Nephron progenitor cell (in vitro differentiated cells): ENCODE data around the gene AP2M1.
"Not testable (repeated sequence)": the region's sequence is repeated elsewhere in the genome, so short reads cannot be mapped to it uniquely, and the experiment has no call there.

Source experiments
- DNase-seq: peaks from one replicate; pipeline ENCODE4 v3.0.0; 2021
- H3K27ac Mint-ChIP-seq: 2 replicates; pipeline ENCODE4 v1.8.0; 2021; ENCODE audit warnings: mild to moderate bottlenecking, moderate library complexity, mixed read lengths
- H3K27me3 Mint-ChIP-seq: 2 replicates; pipeline ENCODE4 v1.8.0; 2021; ENCODE audit warnings: mild to moderate bottlenecking, low read depth, mixed read lengths; ENCODE audit not compliant: poor library complexity
- H3K36me3 Mint-ChIP-seq: 2 replicates; pipeline ENCODE4 v1.8.0; 2021; ENCODE audit warnings: low read depth, mixed read lengths
- H3K4me1 Mint-ChIP-seq: 2 replicates; pipeline ENCODE4 v1.8.0; 2021; ENCODE audit warnings: mixed read lengths
- H3K4me3 Mint-ChIP-seq: 2 replicates; pipeline ENCODE4 v1.8.0; 2021; ENCODE audit warnings: mild to moderate bottlenecking, moderate library complexity, mixed read lengths
- H3K9me3 Mint-ChIP-seq: 2 replicates; pipeline ENCODE4 v1.8.0; 2021; ENCODE audit warnings: mild to moderate bottlenecking, moderate library complexity, mixed read lengths
- TF ChIP-seq, protein P1 (sequence below): fragments of 200-600 bp; sonication (generic); IDR thresholded peaks from 2 replicates; pipeline ENCODE4 v1.5.0; 2021; ENCODE audit warnings: antibody characterized with exemption

The AP2M1 gene

DNA sequence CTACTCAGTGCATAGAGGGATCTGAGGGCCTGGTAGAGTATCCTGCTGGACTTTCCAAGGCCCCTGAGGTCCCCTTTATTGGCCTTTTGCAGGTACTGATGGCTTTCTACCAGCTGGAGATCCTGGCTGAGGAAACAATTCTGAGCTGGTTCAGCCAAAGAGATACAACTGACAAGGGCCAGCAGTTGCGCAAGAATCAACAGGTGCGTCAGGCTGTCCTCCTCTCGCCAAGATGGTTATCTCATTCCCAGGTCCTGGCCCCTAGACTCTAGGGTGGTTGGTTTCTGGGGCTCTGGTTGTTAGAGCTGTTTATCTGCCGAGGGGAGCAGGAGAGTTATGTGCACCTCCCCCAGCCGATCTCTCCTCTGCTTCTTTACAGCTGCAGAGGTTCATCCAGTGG, 30.1 kb upstream of the AP2M1 start:
- Mint-ChIP-seq H3K4me3 (no peak overlapping the region), H3K9me3 (no peaks in the 10 kb centered on the region), H3K27ac (peak overlapping the region; percentile 29), H3K27me3 (no peaks in the 10 kb centered on the region), H3K4me1 (no peaks in the 10 kb centered on the region), H3K36me3 (peaks cover 20% of the 10 kb centered on the region)
- no peak for DNase-seq
- TF ChIP-seq, protein P1, sequence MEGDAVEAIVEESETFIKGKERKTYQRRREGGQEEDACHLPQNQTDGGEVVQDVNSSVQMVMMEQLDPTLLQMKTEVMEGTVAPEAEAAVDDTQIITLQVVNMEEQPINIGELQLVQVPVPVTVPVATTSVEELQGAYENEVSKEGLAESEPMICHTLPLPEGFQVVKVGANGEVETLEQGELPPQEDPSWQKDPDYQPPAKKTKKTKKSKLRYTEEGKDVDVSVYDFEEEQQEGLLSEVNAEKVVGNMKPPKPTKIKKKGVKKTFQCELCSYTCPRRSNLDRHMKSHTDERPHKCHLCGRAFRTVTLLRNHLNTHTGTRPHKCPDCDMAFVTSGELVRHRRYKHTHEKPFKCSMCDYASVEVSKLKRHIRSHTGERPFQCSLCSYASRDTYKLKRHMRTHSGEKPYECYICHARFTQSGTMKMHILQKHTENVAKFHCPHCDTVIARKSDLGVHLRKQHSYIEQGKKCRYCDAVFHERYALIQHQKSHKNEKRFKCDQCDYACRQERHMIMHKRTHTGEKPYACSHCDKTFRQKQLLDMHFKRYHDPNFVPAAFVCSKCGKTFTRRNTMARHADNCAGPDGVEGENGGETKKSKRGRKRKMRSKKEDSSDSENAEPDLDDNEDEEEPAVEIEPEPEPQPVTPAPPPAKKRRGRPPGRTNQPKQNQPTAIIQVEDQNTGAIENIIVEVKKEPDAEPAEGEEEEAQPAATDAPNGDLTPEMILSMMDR: no peak

DNA sequence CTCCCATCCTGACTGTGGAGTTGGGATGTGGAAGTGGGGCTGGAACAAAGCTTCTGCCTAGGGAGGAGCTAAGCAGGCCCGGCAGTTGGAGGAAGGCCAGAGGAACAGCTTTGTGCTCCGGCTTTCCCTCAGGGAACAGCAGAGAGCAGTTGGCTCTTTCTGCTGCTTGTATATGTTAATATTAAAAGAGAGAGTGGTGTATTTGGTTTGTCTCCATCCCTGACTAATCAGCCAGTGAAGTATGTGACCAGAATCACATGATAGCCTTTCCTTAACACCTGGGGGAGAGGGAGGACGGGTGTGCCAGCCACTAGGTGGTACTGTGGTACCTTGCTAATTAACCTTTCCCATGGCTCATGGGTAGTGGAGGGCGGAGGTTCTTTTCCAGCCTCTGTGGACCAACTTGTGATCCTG, 29.5 kb upstream of the AP2M1 start:
- TF ChIP-seq, protein P1: peak; percentile 17
- H3K4me1 Mint-ChIP-seq: no peaks in the 10 kb centered on the region
- H3K27ac Mint-ChIP-seq: peak overlapping the region; percentile 29
- H3K36me3 Mint-ChIP-seq: peaks cover 17% of the 10 kb centered on the region
- DNase-seq: no peak
- no peak overlapping the region for H3K4me3 Mint-ChIP-seq
- no peaks in the 10 kb centered on the region for H3K27me3 Mint-ChIP-seq
- no peaks in the 10 kb centered on the region for H3K9me3 Mint-ChIP-seq

DNA sequence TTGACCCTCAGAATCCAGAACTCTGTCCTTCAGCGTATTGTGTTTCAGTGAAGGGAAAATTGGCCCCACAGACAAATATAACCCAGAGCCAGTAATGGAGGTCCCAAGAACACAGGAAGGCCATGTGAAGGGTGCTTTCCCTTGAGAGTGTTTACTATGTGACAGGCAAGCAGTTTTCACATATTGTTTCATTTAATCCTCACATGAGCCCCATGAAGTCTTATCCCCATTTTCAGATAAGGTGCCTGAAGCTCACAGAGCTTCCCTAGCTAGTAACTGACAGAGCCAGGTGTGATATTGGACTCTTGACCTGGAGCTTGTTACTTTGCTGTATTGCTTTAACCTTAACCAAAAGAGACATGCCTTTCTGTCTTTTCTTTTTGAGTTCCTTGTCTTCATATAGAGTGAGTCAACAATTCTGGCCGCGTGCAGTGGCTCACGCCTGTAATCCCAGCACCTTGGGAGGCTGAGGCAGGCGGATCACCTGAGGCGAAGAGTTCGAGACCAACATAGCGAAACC, 28.8 kb upstream of the AP2M1 start:
- no peaks in the 10 kb centered on the region for H3K9me3 Mint-ChIP-seq
- H3K36me3 Mint-ChIP-seq: peaks cover 11% of the 10 kb centered on the region
- H3K4me3 Mint-ChIP-seq: no peak overlapping the region
- DNase-seq: no peak
- no peaks in the 10 kb centered on the region for H3K27me3 Mint-ChIP-seq
- peak overlapping the region; percentile 66 for H3K27ac Mint-ChIP-seq
- no peaks in the 10 kb centered on the region for H3K4me1 Mint-ChIP-seq
- TF ChIP-seq, protein P1: no peak

DNA sequence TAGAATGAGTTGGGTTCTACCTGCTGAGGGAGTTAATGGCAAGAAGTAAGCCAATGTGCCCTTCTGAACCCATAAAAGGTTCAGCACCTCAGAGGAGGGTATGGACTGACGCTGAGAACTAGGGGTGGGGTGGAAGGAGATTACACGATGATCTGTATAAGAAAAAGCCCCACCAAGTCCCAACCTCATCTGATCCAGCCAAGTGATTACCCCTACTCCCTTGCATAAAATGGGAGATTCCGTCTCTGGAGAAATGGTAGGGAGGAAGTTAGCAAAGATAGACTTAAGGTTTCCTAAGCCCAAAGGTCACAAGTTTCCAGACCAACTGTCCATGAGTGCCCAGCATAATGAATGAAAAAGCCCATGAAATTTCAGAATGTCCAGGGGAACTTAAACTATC, 26.6 kb upstream of the AP2M1 start:
- Mint-ChIP-seq H3K4me1 (peaks cover 6% of the 10 kb centered on the region), H3K36me3 (no peaks in the 10 kb centered on the region), H3K27ac (peak overlapping the region; percentile 45), H3K27me3 (no peaks in the 10 kb centered on the region), H3K4me3 (no peak overlapping the region), H3K9me3 (no peaks in the 10 kb centered on the region)
- TF ChIP-seq, protein P1: no peak
- no peak for DNase-seq

DNA sequence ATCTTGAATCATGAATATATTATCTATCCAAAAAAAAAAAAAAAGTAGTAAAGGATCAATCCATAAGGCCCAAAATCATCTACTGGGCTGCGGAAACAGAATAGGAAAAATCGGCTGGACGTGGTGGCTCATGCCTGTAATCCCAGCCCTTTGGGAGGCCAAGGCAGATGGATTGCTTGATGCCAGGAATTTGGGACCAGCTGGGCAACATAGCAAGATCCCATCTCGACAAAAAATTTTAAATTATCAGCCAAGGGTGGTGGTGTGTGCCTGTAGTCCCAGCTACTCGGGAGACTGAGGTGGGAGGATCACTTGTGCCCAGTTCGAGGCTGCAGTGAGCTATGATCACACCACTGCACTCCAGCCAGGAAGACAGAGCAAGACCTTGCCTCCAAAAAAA, 25.5 kb upstream of the AP2M1 start:
- Mint-ChIP-seq H3K27ac (no peak overlapping the region), H3K9me3 (no peaks in the 10 kb centered on the region), H3K4me3 (no peak overlapping the region), H3K36me3 (no peaks in the 10 kb centered on the region), H3K27me3 (no peaks in the 10 kb centered on the region), H3K4me1 (peaks cover 17% of the 10 kb centered on the region)
- DNase-seq: no peak
- TF ChIP-seq, protein P1: no peak

DNA sequence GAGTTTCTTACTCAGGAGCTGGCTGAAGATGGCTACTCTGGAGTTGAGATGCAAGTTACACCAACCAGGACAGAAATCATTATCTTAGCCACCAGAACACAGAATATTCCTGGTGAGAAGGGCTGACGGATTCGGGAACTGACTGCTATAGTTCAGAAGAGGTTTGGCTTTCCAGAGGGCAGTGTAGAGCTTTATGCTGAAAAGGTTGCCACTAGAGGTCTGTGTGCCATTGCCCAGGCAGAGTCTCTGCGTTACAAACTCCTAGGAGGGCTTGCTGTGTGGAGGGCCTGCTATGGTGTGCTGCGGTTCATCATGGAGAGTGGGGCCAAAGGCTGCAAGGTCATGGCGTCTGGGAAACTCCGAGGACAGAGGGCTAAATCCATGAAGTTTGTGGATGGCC, 24.9 kb upstream of the AP2M1 start:
- H3K27ac Mint-ChIP-seq, H3K9me3 Mint-ChIP-seq, H3K27me3 Mint-ChIP-seq, DNase-seq, H3K36me3 Mint-ChIP-seq, H3K4me3 Mint-ChIP-seq: not testable (repeated sequence)
- peaks cover 23% of the 10 kb centered on the region for H3K4me1 Mint-ChIP-seq
